ENCODE measurements around the gene CACNB4. TPM values are rescaled to one million over a fixed set of nuclear protein-coding genes. Genes with fewer than 3 reads are reported as not detected.
"Not testable (repeated sequence)": the region's sequence is repeated elsewhere in the genome, so short reads cannot be mapped to it uniquely, and the experiment has no call there.

The CACNB4 gene
- total RNA-seq, 1 donor = 0.43 TPM

GRCh38 chr2:152025678-152026287 is 73.1 kb downstream of the CACNB4 start:
- peak; percentile 70 for DNase-seq (ENCODE audit: low read depth)
- H3K4me3 ChIP-seq (ENCODE audit: low read depth, low read length) = peak overlapping the region; percentile 40
- TF ChIP-seq CTCF (IDR thresholded peaks at IDR 0.05; ENCODE audit: insufficient read depth, low read depth, low read length) = peak; percentile 99

- DNase-seq (ENCODE audit: low read depth) = no peak
- no peak for TF ChIP-seq CTCF (IDR thresholded peaks at IDR 0.05; ENCODE audit: insufficient read depth, low read depth, low read length)
- no peak overlapping the region for H3K4me3 ChIP-seq (ENCODE audit: low read depth, low read length)
These were observed 74.4 kb downstream of the CACNB4 start for GRCh38 chr2:152024477-152024876.

- no peak for TF ChIP-seq CTCF (IDR thresholded peaks at IDR 0.05; ENCODE audit: insufficient read depth, low read depth, low read length)
- H3K4me3 ChIP-seq (ENCODE audit: low read depth, low read length) = no peak overlapping the region
- no peak for DNase-seq (ENCODE audit: low read depth)
These were observed 76.8 kb downstream of the CACNB4 start for GRCh38 chr2:152022090-152022489.

GRCh38 chr2:152021001-152021400 is 77.8 kb downstream of the CACNB4 start:
- DNase-seq (ENCODE audit: low read depth); H3K4me3 ChIP-seq (ENCODE audit: low read depth, low read length): not testable (repeated sequence)

- TF ChIP-seq CTCF (IDR thresholded peaks at IDR 0.05; ENCODE audit: insufficient read depth, low read depth, low read length) = no peak
- no peak for DNase-seq (ENCODE audit: low read depth)
- H3K4me3 ChIP-seq (ENCODE audit: low read depth, low read length) = no peak overlapping the region
These were observed 79.1 kb downstream of the CACNB4 start for GRCh38 chr2:152019732-152020131.

- DNase-seq (ENCODE audit: low read depth) = no peak
- TF ChIP-seq CTCF (IDR thresholded peaks at IDR 0.05; ENCODE audit: insufficient read depth, low read depth, low read length) = no peak
These were observed 82.4 kb downstream of the CACNB4 start for GRCh38 chr2:152016181-152017120.

GRCh38 chr2:152015552-152015951 is 83.3 kb downstream of the CACNB4 start:
- no peak for DNase-seq (ENCODE audit: low read depth)
- H3K4me3 ChIP-seq (ENCODE audit: low read depth, low read length) = no peak overlapping the region
- TF ChIP-seq CTCF (IDR thresholded peaks at IDR 0.05; ENCODE audit: insufficient read depth, low read depth, low read length) = no peak

More at GRCh38 chr2:152016181-152017120, 82.4 kb downstream of the CACNB4 start:
- no peak overlapping the region for H3K4me3 ChIP-seq (ENCODE audit: low read depth, low read length)

Measured in fibroblast of villous mesenchyme (primary cell).